ENCODE results near the gene ZFPM1. TPM values are rescaled to one million over a fixed set of nuclear protein-coding genes. Genes with fewer than 3 reads are reported as not detected.
"Not testable (repeated sequence)": the region's sequence is repeated elsewhere in the genome, so short reads cannot be mapped to it uniquely, and the experiment has no call there.

The ZFPM1 gene
- total RNA-seq, 2 experiments from 2014 or later, result 2.1 to 14.2 TPM

GRCh38 chr16:88469615-88470395 is 16.7 kb downstream of the ZFPM1 start:
- POLR2A ChIA-PET, result no interaction called here
- peaks cover 18% of the 10 kb centered on the region for H3K4me1 ChIP-seq (ENCODE audit: insufficient read depth, low read length, poor library complexity, severe bottlenecking)
- no peak for TF ChIP-seq EZH2phosphoT487 (IDR thresholded peaks at IDR 0.05; ENCODE audit: borderline replicate concordance, low read depth, low read length)
- no peak for TF ChIP-seq CTCF (conservative IDR thresholded peaks at IDR 0.05; ENCODE audit: low read length)
- H3K27ac ChIP-seq (ENCODE audit: low read depth, low read length, poor library complexity, severe bottlenecking), result no peak overlapping the region
- H4K20me1 ChIP-seq (ENCODE audit: insufficient read depth, low read length), result no peaks in the 10 kb centered on the region
- H2AFZ ChIP-seq (ENCODE audit: low read length), result no peak overlapping the region
- no peaks in the 10 kb centered on the region for H3K79me2 ChIP-seq (ENCODE audit: insufficient read depth, low read depth, low read length)
- no peak for DNase-seq (ENCODE audit: low spot score)
- BruUV-seq (replicated peaks), result no TSS peak
- H3K36me3 ChIP-seq (ENCODE audit: insufficient read depth, low read length), result no peaks in the 10 kb centered on the region
- H3K4me3 ChIP-seq (ENCODE audit: low read depth, low read length, poor library complexity, severe bottlenecking), result no peak overlapping the region
- no peaks in the 10 kb centered on the region for H3K9me3 ChIP-seq (ENCODE audit: low read length)
- no peak overlapping the region for H3K4me2 ChIP-seq (ENCODE audit: low read length)
- no peaks in the 10 kb centered on the region for H3K9me2 ChIP-seq (ENCODE audit: insufficient read depth, low read length)
- CTCF ChIA-PET (ENCODE audit: unreplicated experiment), result no interaction called here
- intact Hi-C loops (cut with micrococcal nuclease; ENCODE audit: unreplicated experiment), result no loop called here

GRCh38 chr16:88470396-88470680 is 17.3 kb downstream of the ZFPM1 start:
- H3K36me3 ChIP-seq (ENCODE audit: insufficient read depth, low read length); intact Hi-C loops (cut with micrococcal nuclease; ENCODE audit: unreplicated experiment); H3K79me2 ChIP-seq (ENCODE audit: insufficient read depth, low read depth, low read length); H4K20me1 ChIP-seq (ENCODE audit: insufficient read depth, low read length); DNase-seq (ENCODE audit: low spot score); H3K9me2 ChIP-seq (ENCODE audit: insufficient read depth, low read length); CTCF ChIA-PET (ENCODE audit: unreplicated experiment); POLR2A ChIA-PET; H3K27ac ChIP-seq (ENCODE audit: low read depth, low read length, poor library complexity, severe bottlenecking); H3K4me3 ChIP-seq (ENCODE audit: low read depth, low read length, poor library complexity, severe bottlenecking); H3K4me2 ChIP-seq (ENCODE audit: low read length); H2AFZ ChIP-seq (ENCODE audit: low read length); H3K9me3 ChIP-seq (ENCODE audit: low read length); BruUV-seq (replicated peaks): not testable (repeated sequence)
- H3K4me1 ChIP-seq (ENCODE audit: insufficient read depth, low read length, poor library complexity, severe bottlenecking), result peaks cover 18% of the 10 kb centered on the region

GRCh38 chr16:88470696-88471095 is 17.6 kb downstream of the ZFPM1 start:
- H2AFZ ChIP-seq (ENCODE audit: low read length); CTCF ChIA-PET (ENCODE audit: unreplicated experiment); H3K9me3 ChIP-seq (ENCODE audit: low read length); H3K4me2 ChIP-seq (ENCODE audit: low read length); POLR2A ChIA-PET; DNase-seq (ENCODE audit: low spot score); H3K27ac ChIP-seq (ENCODE audit: low read depth, low read length, poor library complexity, severe bottlenecking); BruUV-seq (replicated peaks); intact Hi-C loops (cut with micrococcal nuclease; ENCODE audit: unreplicated experiment); H3K4me3 ChIP-seq (ENCODE audit: low read depth, low read length, poor library complexity, severe bottlenecking); H3K79me2 ChIP-seq (ENCODE audit: insufficient read depth, low read depth, low read length); H3K9me2 ChIP-seq (ENCODE audit: insufficient read depth, low read length); H3K36me3 ChIP-seq (ENCODE audit: insufficient read depth, low read length); H4K20me1 ChIP-seq (ENCODE audit: insufficient read depth, low read length): not testable (repeated sequence)
- H3K4me1 ChIP-seq (ENCODE audit: insufficient read depth, low read length, poor library complexity, severe bottlenecking), result peaks cover 18% of the 10 kb centered on the region

- TF ChIP-seq CTCF (conservative IDR thresholded peaks at IDR 0.05; ENCODE audit: low read length) (no peak), EZH2phosphoT487 (IDR thresholded peaks at IDR 0.05; ENCODE audit: borderline replicate concordance, low read depth, low read length) (no peak)
- POLR2A ChIA-PET, result no interaction called here
Measured at GRCh38 chr16:88471115-88471514, 18.0 kb downstream of the ZFPM1 start.

More at GRCh38 chr16:88471115-88471514, 18.0 kb downstream of the ZFPM1 start:
- no TSS peak for BruUV-seq (replicated peaks)
- Histone ChIP-seq H2AFZ (ENCODE audit: low read length) (no peak overlapping the region), H3K79me2 (ENCODE audit: insufficient read depth, low read depth, low read length) (no peaks in the 10 kb centered on the region), H3K4me3 (ENCODE audit: low read depth, low read length, poor library complexity, severe bottlenecking) (no peak overlapping the region), H3K9me3 (ENCODE audit: low read length) (no peaks in the 10 kb centered on the region), H3K27ac (ENCODE audit: low read depth, low read length, poor library complexity, severe bottlenecking) (no peak overlapping the region), H3K36me3 (ENCODE audit: insufficient read depth, low read length) (no peaks in the 10 kb centered on the region), H3K4me2 (ENCODE audit: low read length) (no peak overlapping the region), H4K20me1 (ENCODE audit: insufficient read depth, low read length) (no peaks in the 10 kb centered on the region), H3K9me2 (ENCODE audit: insufficient read depth, low read length) (no peaks in the 10 kb centered on the region), H3K4me1 (ENCODE audit: insufficient read depth, low read length, poor library complexity, severe bottlenecking) (peaks cover 14% of the 10 kb centered on the region)
- no peak for DNase-seq (ENCODE audit: low spot score)
- CTCF ChIA-PET (ENCODE audit: unreplicated experiment), result no interaction called here
- intact Hi-C loops (cut with micrococcal nuclease; ENCODE audit: unreplicated experiment), result no loop called here

Measured in OCI-LY7 (cell line).